Endothelial cell of umbilical vein (primary cell): ENCODE data around the gene PRR23C.

Experiments
- EZH2 ChIP-seq: IDR thresholded peaks from 2 replicates; pipeline ENCODE4 v1.6.1; 2012; ENCODE audit warnings: borderline replicate concordance, low read depth, mild to moderate bottlenecking, moderate library complexity, low read length, inconsistent platforms; ENCODE audit not compliant: severe bottlenecking
- FOS ChIP-seq: IDR thresholded peaks from 2 replicates; pipeline ENCODE4 v1.6.1; 2011; ENCODE audit warnings: mild to moderate bottlenecking, low read length, moderate library complexity, borderline replicate concordance; ENCODE audit not compliant: insufficient read depth
- GATA2 ChIP-seq: IDR thresholded peaks from 2 replicates; pipeline ENCODE4 v1.7.0; 2011; ENCODE audit warnings: low read depth, mild to moderate bottlenecking, moderate library complexity, mixed read lengths, low read length; ENCODE audit not compliant: insufficient read length, insufficient read depth
- MYC ChIP-seq: IDR thresholded peaks from one replicate; pipeline ENCODE4 v1.6.1; 2011; ENCODE audit warnings: mild to moderate bottlenecking, low read depth, low read length
- POLR2A ChIP-seq: IDR thresholded peaks from 2 replicates; pipeline ENCODE4 v1.6.1; 2012; ENCODE audit warnings: low read depth, mild to moderate bottlenecking, control low read depth, low read length
- POLR2AphosphoS5 ChIP-seq: IDR thresholded peaks from 2 replicates; pipeline ENCODE4 v1.6.1; 2012; ENCODE audit warnings: low read depth, mild to moderate bottlenecking, control low read depth, low read length, moderate library complexity; ENCODE audit not compliant: insufficient read depth
- TF ChIP-seq, protein P1 (sequence below): IDR thresholded peaks from 2 replicates; pipeline ENCODE4 v1.6.1; 2011; ENCODE audit not compliant: insufficient read depth, insufficient read length
- TF ChIP-seq, protein P2 (sequence below), 2 donors: IDR thresholded peaks; 1 replicate in 1 of 2; 2 replicates in 1 of 2; pipeline ENCODE4 v1.5.1; 2011; ENCODE audit warnings: low read length in 2 of 2, mild to moderate bottlenecking in 2 of 2, moderate library complexity in 2 of 2, control low read depth in 1 of 2, inconsistent platforms in 1 of 2, low read depth in 1 of 2; ENCODE audit not compliant: insufficient read depth in 1 of 2; ENCODE audit errors: extremely low read depth in 1 of 2

DNA sequence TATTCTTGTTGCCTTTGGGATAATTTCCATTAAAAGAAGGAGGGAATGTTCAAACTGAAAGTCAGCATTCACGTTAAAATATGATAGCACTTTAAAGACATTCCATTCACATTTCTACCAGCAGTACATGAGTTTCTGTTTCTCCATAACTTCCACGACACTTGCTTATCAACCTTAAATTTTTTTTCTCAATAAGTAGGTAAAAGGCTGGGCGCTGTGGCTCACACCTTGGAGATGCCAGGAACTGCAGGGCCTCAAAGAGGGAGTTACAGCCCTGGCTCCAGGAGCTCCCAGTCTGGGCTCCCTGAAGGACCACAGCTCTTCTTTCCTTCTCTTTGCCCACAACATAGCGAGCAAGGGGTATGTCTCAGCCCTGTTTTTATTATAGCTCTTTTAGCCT lies 42.9 kb upstream of the PRR23C start:
- TF ChIP-seq, protein P1, sequence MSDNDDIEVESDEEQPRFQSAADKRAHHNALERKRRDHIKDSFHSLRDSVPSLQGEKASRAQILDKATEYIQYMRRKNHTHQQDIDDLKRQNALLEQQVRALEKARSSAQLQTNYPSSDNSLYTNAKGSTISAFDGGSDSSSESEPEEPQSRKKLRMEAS: no peak
- no peak for TF ChIP-seq EZH2
- TF ChIP-seq, protein P2, sequence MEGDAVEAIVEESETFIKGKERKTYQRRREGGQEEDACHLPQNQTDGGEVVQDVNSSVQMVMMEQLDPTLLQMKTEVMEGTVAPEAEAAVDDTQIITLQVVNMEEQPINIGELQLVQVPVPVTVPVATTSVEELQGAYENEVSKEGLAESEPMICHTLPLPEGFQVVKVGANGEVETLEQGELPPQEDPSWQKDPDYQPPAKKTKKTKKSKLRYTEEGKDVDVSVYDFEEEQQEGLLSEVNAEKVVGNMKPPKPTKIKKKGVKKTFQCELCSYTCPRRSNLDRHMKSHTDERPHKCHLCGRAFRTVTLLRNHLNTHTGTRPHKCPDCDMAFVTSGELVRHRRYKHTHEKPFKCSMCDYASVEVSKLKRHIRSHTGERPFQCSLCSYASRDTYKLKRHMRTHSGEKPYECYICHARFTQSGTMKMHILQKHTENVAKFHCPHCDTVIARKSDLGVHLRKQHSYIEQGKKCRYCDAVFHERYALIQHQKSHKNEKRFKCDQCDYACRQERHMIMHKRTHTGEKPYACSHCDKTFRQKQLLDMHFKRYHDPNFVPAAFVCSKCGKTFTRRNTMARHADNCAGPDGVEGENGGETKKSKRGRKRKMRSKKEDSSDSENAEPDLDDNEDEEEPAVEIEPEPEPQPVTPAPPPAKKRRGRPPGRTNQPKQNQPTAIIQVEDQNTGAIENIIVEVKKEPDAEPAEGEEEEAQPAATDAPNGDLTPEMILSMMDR (IDR thresholded peaks at IDR 0.05; ENCODE audit: extremely low read depth in 1 of 2, insufficient read depth in 1 of 2, low read depth in 1 of 2, low read length in 2 of 2): no peak
- TF ChIP-seq MYC: no peak
- no peak for TF ChIP-seq POLR2AphosphoS5
- TF ChIP-seq POLR2A: no peak
- no peak for TF ChIP-seq FOS
- no peak for TF ChIP-seq GATA2
